HK-2 (cell line): ENCODE data around the gene RNF183.
"Not testable (repeated sequence)": the region's sequence is repeated elsewhere in the genome, so short reads cannot be mapped to it uniquely, and the experiment has no call there.

Experiments used
- DNase-seq: peaks from one replicate; pipeline ENCODE4 v3.0.0-alpha.2; 2018; ENCODE audit not compliant: unreplicated experiment

The RNF183 gene

DNA sequence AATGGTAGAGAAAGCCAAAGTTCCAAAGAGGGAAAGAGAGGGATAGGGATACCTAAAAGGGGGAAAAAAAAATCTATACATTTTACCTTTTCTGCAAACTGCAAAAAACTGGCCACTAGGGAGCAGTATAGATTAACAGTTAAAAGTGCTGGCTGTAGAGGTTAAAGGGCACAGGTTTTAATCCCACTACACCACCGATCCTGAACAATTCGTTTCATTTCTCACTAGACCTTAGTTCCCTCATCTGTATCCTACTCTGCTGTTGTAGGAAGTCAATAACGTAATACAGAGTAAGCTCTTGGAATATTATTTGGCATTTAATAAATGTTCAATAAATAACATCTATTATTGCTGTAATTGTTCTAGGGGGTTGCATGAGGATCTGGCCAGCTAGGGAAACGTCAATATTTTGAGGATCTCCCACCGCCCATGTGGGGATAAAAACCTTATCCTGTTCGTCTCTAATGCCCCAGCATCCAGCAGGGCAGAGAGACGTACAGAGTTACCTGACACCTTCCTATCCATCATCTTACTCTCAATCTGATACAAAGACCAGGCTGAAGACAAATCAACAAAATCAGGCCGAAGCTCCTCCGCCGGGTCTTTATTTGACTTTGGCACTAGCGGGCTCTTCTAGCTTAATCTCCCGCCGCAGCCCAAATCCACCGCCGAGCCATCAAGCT is 28.6 kb downstream of the RNF183 start:
- no peak for DNase-seq

DNA sequence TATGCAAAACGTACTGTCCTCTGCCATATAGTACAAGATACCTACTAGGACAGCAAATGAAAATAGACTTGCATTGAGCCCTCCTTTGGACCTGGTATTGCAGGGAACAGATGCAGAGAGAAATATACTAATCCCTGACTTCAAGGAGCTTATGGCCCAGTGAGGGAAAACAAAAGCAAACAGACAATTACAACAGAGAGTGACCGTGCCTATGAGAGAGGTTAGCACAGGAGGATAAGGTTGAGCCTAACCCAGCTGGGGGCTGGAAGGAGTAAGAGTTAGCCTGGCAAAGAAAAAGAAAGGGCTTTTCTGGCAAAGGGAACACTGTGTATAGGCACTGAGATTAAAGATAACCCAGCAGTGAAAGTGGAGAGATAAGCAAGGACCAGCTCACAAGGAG is 33.3 kb downstream of the RNF183 start:
- DNase-seq, result no peak

DNA sequence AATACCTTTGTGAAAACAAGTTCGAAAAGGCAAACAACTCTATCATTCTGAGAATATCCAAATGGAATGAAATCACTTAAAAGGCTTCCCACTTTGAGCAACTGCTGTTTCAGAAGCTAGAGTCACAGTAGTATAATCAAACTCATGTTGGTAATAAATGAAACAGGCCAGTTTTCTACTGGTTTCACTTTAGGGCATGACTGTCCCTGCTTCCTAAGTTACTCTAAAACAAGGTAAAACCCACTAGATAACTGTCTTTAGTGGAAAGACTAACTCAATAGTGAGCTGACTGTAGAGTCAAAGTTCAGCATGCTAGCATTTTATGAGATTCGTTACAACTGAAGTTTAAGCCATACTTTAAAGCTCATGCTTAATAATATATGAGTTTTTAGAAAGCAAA is 33.8 kb downstream of the RNF183 start:
- no peak for DNase-seq

DNA sequence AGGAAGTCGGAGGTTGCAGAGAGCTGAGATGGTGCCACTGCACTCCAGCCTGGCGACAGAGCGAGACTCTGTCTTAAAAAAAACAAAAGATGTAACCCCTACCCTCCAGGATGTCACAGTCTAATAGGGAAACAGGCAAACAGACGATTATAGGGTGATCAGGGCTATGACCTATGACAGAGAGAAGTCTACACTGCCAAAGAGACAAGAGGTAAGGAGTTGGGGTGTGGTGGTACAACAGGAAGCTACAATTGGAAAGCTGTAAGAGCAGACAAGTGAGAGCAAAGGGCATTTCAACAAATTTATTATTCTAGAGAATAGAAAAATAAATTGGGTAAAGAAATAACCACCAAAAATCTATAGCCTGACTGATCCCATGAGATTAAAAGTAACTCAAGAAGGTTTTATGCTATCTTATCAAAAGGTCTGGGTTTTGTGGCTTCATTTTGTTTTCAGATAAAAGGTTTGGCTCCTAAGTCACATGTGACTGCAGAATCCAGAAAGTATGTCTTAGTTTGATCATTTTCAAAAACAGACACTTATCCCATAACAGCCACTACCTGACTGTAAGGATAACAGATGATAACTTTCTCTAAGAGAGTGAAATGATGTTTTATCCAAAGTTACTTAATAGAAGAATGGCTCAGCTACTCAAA is 35.1 kb downstream of the RNF183 start:
- DNase-seq, result no peak

- no peak for DNase-seq
Observed at GRCh38 chr9:113266174-113266573, 37.0 kb downstream of the RNF183 start.

DNA sequence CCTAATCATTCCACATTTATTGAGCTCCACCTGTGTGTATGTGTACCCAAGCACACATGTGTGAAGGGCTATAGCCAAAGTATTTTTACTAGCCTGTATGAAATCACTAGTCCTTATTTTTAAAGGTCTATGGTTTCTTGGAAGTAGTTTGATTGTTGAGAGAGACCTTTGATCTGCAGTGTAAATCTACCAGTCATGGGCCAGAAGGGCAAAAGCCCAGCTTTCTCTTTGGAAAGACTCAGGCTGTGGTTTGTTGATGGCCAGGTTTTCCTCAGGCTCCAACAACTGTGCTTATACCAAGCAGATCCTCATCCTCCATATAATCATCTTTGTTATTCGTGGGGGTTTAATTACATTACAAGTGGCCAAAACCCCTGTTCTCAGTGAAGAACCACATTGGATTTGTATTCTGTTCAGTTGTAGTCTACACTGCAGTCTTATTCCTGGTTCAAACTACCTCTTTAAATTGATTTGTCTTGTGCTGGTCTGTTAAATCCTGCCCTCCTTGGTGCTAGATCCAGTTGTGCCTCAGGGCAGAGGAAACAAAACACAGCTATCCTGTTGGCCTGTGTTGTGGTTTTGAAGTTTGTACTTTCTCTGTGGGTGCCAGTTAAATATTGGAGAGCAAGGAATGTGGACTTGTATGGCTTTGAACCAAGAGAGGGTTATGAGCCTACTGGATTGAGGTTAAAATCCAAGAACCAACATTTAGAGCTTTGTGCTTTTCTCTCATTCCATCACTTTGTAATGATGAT is 41.1 kb downstream of the RNF183 start:
- no peak for DNase-seq

- DNase-seq, result no peak
Observed at GRCh38 chr9:113258282-113258681, 44.9 kb downstream of the RNF183 start.

DNA sequence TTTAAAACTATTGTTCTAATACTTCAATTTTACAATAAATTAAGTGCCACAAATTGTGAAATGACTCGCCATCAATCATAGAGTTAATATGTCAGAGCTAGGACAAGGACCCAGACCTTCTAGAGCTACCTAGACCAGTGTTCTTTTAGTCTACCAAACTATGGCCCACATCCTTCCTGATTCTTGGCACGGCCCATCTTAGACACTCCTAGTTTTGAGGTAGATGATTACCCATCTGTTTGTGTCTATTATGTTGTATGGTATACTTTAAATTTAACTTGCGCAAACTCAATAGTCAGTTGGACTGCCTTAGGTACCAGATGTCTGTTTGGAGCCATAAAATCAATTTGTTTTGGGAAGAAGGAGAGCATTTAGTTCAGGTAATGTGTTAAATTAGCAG is 45.3 kb downstream of the RNF183 start:
- no peak for DNase-seq

GRCh38 chr9:113255438-113255837 is 47.7 kb downstream of the RNF183 start:
- no peak for DNase-seq

- no peak for DNase-seq
Observed at GRCh38 chr9:113254991-113255390, 48.2 kb downstream of the RNF183 start.

GRCh38 chr9:113250807-113251206 is 52.4 kb downstream of the RNF183 start:
- no peak for DNase-seq

- not testable (repeated sequence) for DNase-seq
Observed at GRCh38 chr9:113249661-113250060, 53.5 kb downstream of the RNF183 start.

DNA sequence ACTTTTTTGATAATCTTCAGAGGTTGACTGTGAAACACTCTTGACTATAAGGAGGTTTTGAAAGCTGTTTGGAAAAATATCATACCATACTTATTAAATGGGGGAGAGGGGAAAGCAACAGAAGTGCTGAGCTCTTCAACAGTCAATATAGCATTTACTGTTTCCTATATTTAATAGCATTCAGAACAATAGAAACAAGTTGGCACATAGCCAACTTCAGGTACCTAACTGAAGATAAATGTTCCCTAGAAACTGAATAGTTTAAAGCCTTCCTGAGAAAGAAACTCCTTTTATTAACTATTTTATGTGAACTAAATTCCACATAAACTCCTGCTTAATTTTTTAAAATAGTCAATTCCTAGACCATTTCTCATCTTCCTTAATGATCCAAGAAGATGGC is 55.5 kb downstream of the RNF183 start:
- no peak for DNase-seq
